Spleen (tissue), 7 donors: Measurements from ENCODE around the gene MSN.

Experiments used
- CTCF ChIP-seq, 11 experiments: fragments of 200-600 bp in 7 of 11; fragments of 450-650 bp in 4 of 11; sonication (generic) in 4 of 11; IDR thresholded peaks in 8 of 11; conservative IDR thresholded peaks in 3 of 11; 1 replicate in 7 of 11; 2 replicates in 4 of 11; pipeline versions ENCODE4 v1.4.0 to v1.8.0; 2016 to 2021; ENCODE audit warnings: antibody characterized with exemption in 11 of 11, inconsistent platforms in 4 of 11, mild to moderate bottlenecking in 1 of 11
- POLR2A ChIP-seq, 3 donors: fragments of 450-650 bp; IDR thresholded peaks; one replicate each; pipeline ENCODE4 v1.5.1; 2017; ENCODE audit warnings: antibody characterized with exemption in 3 of 3, mild to moderate bottlenecking in 1 of 3
- POLR2AphosphoS5 ChIP-seq, 3 donors: sonication (generic); formaldehyde crosslinking; IDR thresholded peaks; one replicate each; pipeline ENCODE4 v1.5.1; 2017; ENCODE audit warnings: antibody characterized with exemption in 3 of 3
- donor health status: DM: no; HTN: no; CAD: no; lungs with moderate emphysema.
- donor health status: DM: no; HTN: no; CAD: no.
- donor health status: DM: no; HTN: no; CAD: no.

- no peak for TF ChIP-seq CTCF (IDR thresholded peaks at IDR 0.05 in 8 of 11, conservative IDR thresholded peaks at IDR 0.05 in 3 of 11)
- peak in 1 of 3 donors; percentile 41 for TF ChIP-seq POLR2AphosphoS5 (IDR thresholded peaks at IDR 0.05)
- TF ChIP-seq POLR2A (IDR thresholded peaks at IDR 0.05), result no peak
Observed at GRCh38 chrX:65712005-65712806, 44.8 kb downstream of the MSN start.
